Measurements from ENCODE around the gene RNF113B. TPM values are rescaled to one million over a fixed set of nuclear protein-coding genes. Genes with fewer than 3 reads are reported as not detected.

Gene RNF113B
- total and polyA plus RNA-seq, 11 donors: not detected

DNA sequence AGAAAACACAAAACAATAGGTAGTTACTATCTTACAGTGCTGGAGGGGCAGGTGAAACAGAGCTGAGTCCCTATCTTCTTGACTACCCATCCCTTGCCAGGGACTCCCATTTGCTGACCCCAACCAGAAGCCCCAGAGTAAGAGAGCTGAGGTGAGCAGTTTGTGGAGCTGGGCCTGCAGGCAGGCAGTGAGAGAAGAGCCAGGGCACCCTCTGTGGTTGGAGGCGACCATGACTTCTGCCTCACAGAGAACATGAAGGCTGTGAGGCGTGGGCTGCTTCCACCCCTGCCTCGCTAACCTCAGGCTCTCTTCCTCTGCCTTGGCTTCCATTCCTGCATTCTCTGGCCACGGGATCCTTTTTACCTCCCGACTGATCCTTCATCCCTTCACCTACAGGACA, 47.5 kb upstream of the RNF113B start:
- no peaks in the 10 kb centered on the region for H3K36me3 ChIP-seq
- peaks cover 0 to 30% (median 9%) of the 10 kb centered on the region in 12 donors for H3K4me1 ChIP-seq
- no peak overlapping the region for H3K27ac ChIP-seq
- 92 to 95% (median 94%) methylated on average over 5 of the region's 5 CpGs for WGBS, 4 donors
- H3K4me3 ChIP-seq: no peak overlapping the region
- intact Hi-C loops (cut with DNase I): loop anchor here in 1 of 10 donors (10.0 kb wide), 1 partner anchor 80 kb away; the partner anchor contains the start of gene FARP1
- TF ChIP-seq POLR2A (IDR thresholded peaks at IDR 0.05): no peak
- TF ChIP-seq, protein P1, sequence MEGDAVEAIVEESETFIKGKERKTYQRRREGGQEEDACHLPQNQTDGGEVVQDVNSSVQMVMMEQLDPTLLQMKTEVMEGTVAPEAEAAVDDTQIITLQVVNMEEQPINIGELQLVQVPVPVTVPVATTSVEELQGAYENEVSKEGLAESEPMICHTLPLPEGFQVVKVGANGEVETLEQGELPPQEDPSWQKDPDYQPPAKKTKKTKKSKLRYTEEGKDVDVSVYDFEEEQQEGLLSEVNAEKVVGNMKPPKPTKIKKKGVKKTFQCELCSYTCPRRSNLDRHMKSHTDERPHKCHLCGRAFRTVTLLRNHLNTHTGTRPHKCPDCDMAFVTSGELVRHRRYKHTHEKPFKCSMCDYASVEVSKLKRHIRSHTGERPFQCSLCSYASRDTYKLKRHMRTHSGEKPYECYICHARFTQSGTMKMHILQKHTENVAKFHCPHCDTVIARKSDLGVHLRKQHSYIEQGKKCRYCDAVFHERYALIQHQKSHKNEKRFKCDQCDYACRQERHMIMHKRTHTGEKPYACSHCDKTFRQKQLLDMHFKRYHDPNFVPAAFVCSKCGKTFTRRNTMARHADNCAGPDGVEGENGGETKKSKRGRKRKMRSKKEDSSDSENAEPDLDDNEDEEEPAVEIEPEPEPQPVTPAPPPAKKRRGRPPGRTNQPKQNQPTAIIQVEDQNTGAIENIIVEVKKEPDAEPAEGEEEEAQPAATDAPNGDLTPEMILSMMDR (IDR thresholded peaks at IDR 0.05): no peak
- ATAC-seq (no peak), DNase-seq (no peak)
- H3K27me3 ChIP-seq: no peaks in the 10 kb centered on the region
- no peaks in the 10 kb centered on the region for H3K9me3 ChIP-seq

DNA sequence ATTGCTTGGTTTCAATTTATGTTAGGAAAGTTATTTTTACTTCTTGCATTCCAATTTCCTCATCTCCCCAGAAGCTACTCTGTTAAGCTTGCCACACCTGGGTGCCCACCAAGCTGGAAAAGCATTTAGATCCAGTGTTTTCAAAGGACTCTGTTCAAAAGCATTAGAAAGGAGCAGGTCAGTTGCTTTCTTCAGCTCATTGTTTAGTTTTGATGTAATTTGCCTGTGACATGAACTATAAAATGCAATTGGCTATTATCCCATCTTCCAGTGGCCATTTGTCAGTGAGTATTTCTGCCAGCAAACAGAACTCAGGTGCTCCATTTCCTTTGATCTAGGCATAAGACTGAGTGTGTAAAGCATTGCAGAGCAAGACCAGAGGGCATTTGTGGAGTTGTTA, 46.7 kb upstream of the RNF113B start:
- TF ChIP-seq, protein P1 (IDR thresholded peaks at IDR 0.05): no peak
- no peak for TF ChIP-seq POLR2A (IDR thresholded peaks at IDR 0.05)
- intact Hi-C loops (cut with DNase I): loop anchor here in 1 of 10 donors (10.0 kb wide), 1 partner anchor 79 kb away; the partner anchor contains the start of gene FARP1
- Histone ChIP-seq H3K4me1 (peaks cover 0 to 31% (median 9%) of the 10 kb centered on the region in 12 donors), H3K9me3 (no peaks in the 10 kb centered on the region), H3K4me3 (no peak overlapping the region), H3K36me3 (no peaks in the 10 kb centered on the region), H3K27me3 (no peaks in the 10 kb centered on the region), H3K27ac (no peak overlapping the region)
- DNase-seq (no peak), ATAC-seq (no peak)

GRCh38 chr13:98222816-98223215, 45.7 kb upstream of the RNF113B start:
- 82 to 92% (median 86%) methylated on average over 7 of the region's 7 CpGs for WGBS, 4 donors
- intact Hi-C loops (cut with DNase I): loop anchor here in 1 of 10 donors (10.0 kb wide), 1 partner anchor 78 kb away; the partner anchor contains the start of gene FARP1

DNA sequence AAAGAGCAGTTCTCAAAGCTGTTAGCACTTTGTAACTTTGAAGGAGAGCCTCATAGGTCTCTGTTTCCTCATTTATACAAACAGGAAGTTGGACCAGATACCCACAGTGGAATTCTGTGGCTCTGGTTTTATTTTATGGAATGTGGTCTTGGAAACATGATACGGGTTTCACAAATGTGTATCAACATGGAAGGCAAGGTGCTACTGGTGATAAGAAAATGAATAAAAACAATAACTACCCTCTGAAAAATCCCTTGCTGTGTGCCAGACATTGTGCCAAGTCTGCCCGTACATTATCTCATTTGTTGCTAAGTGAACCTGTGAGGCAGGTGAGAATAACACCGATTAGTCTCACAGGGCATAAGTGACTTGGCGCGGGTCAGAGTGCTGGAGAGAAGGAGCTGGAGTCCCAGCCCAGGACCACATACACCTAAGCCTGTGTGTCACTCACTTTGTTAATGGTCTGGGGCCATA, 45.0 kb upstream of the RNF113B start:
- Histone ChIP-seq H3K27me3 (no peaks in the 10 kb centered on the region), H3K9me3 (no peaks in the 10 kb centered on the region), H3K4me1 (peaks cover 0 to 31% (median 9%) of the 10 kb centered on the region in 12 donors), H3K4me3 (no peak overlapping the region), H3K36me3 (no peaks in the 10 kb centered on the region), H3K27ac (no peak overlapping the region)
- 71 to 78% (median 73%) methylated on average over 5 of the region's 5 CpGs for WGBS, 4 donors
- intact Hi-C loops (cut with DNase I): loop anchor here in 1 of 10 donors (10.0 kb wide), 1 partner anchor 77 kb away; the partner anchor contains the start of gene FARP1
- ATAC-seq (no peak), DNase-seq (no peak)
- TF ChIP-seq, protein P1 (IDR thresholded peaks at IDR 0.05): no peak
- TF ChIP-seq POLR2A (IDR thresholded peaks at IDR 0.05): no peak

More at GRCh38 chr13:98222816-98223215, 45.7 kb upstream of the RNF113B start:
- no peak for DNase-seq
- Histone ChIP-seq H3K4me3 (no peak overlapping the region), H3K4me1 (peaks cover 0 to 31% (median 9%) of the 10 kb centered on the region in 12 donors), H3K9me3 (no peaks in the 10 kb centered on the region), H3K27ac (no peak overlapping the region), H3K27me3 (no peaks in the 10 kb centered on the region), H3K36me3 (no peaks in the 10 kb centered on the region)
- no peak for TF ChIP-seq POLR2A (IDR thresholded peaks at IDR 0.05)
- TF ChIP-seq, protein P1 (IDR thresholded peaks at IDR 0.05): no peak
- ATAC-seq: no peak
